HCT116 (cell line): ENCODE measurements around the gene PKP3. TPM values are rescaled to one million over a fixed set of nuclear protein-coding genes. Genes with fewer than 3 reads are reported as not detected.

Experiments
- ATAC-seq: fragments of 200-7000 bp; cut with Tn5 transposase; 2 replicates; pipeline ENCODE4 v1.9.1; 2020; ENCODE audit warnings: mild to moderate bottlenecking, moderate library complexity
- BruUV-seq: library from RNA; stranded (reverse); fragments of 400-500 nt; replicated peaks from 2 replicates; lab custom pipeline; 2021; lab: Mats Ljungman, UMichigan
- CTCF ChIA-PET: fragments of 300-600 bp; sonication (Branson Sonifier 250); formaldehyde crosslinking; loops from one replicate; lab custom pipeline; 2021; ENCODE audit warnings: antibody characterized with exemption; lab: Charles Lee
- POLR2A ChIA-PET: fragments of 300-600, 350-600 bp; sonication (Branson Sonifier 250); formaldehyde crosslinking; loops from one replicate; lab custom pipeline; 2021; ENCODE audit warnings: antibody characterized with exemption; lab: Charles Lee
- RAD21 ChIA-PET, 2 experiments: fragments of 300-600 bp; sonication (Branson Sonifier 250); formaldehyde crosslinking; loops; one replicate each; lab custom pipeline; 2023; ENCODE audit warnings: low total read pairs in 2 of 2; ENCODE audit not compliant: uncharacterized antibody in 2 of 2, unreplicated experiment in 2 of 2, low non-redundant PET in 1 of 2; lab: Charles Lee
- DNase-seq: peaks from one replicate; pipeline ENCODE4 v3.0.0-alpha.2; 2010; ENCODE audit warnings: low read depth, low spot score
- H2AFZ ChIP-seq: fragments of 200-600 bp; shearing (Covaris generic), sonication (generic); 2 replicates; pipeline ENCODE4 v1.6.1; 2017; ENCODE audit warnings: low read depth, mixed run types, mixed read lengths, antibody characterized with exemption, low read length; ENCODE audit not compliant: poor library complexity, severe bottlenecking
- H3K27ac ChIP-seq: 2 replicates; pipeline ENCODE4 v1.5.1; 2012; ENCODE audit warnings: low read depth, low read length
- H3K27me3 ChIP-seq: fragments of 200-600 bp; sonication (generic); 2 replicates; pipeline ENCODE4 v1.6.1; 2016; ENCODE audit warnings: mixed run types, low read length, mixed read lengths; ENCODE audit not compliant: insufficient read depth
- H3K36me3 ChIP-seq, 2 experiments: fragments of 200-500 bp in 1 of 2; fragments of 200-600 bp in 1 of 2; sonication (Bioruptor generic) in 1 of 2; sonication (generic) in 1 of 2; 2 replicates each; pipeline versions ENCODE4 v1.5.1 to v1.6.1; 2014 to 2016; ENCODE audit warnings: low read length in 2 of 2, inconsistent platforms in 1 of 2, mixed read lengths in 1 of 2, mixed run types in 1 of 2; ENCODE audit not compliant: insufficient read depth in 2 of 2, control insufficient read depth in 1 of 2
- H3K4me1 ChIP-seq, 2 experiments: fragments of 200-600 bp in 1 of 2; sonication (generic) in 1 of 2; 2 replicates each; pipeline versions ENCODE4 v1.5.1 to v1.6.1; 2012 to 2017; ENCODE audit warnings: low read length in 2 of 2, inconsistent platforms in 1 of 2, mild to moderate bottlenecking in 1 of 2, mixed read lengths in 1 of 2, mixed run types in 1 of 2, moderate library complexity in 1 of 2; ENCODE audit not compliant: insufficient read depth in 2 of 2, control insufficient read depth in 1 of 2
- H3K4me2 ChIP-seq: fragments of 200-600 bp; sonication (generic); 2 replicates; pipeline ENCODE4 v1.6.1; 2017; ENCODE audit warnings: mixed run types, low read length, mixed read lengths
- H3K4me3 ChIP-seq, 2 experiments: fragments of 200-600 bp in 1 of 2; sonication (generic) in 1 of 2; replicated peaks in 1 of 2; 2 replicates each; pipeline ENCODE4 v1.5.1; 2011 to 2016; ENCODE audit warnings: low read length in 2 of 2, control low read depth in 1 of 2, low read depth in 1 of 2, mild to moderate bottlenecking in 1 of 2, mixed read lengths in 1 of 2, mixed run types in 1 of 2
- H3K79me2 ChIP-seq: fragments of 200-600 bp; sonication (generic); 2 replicates; pipeline ENCODE4 v1.6.1; 2017; ENCODE audit warnings: mild to moderate bottlenecking, mixed run types, low read length, moderate library complexity, mixed read lengths; ENCODE audit not compliant: insufficient read depth
- H3K9ac ChIP-seq: fragments of 200-600 bp; sonication (generic); 2 replicates; pipeline ENCODE4 v1.6.1; 2016; ENCODE audit warnings: low read length, mixed read lengths
- H3K9me2 ChIP-seq: fragments of 200-600 bp; sonication (generic), shearing (Covaris generic); 2 replicates; pipeline ENCODE4 v1.6.1; 2017; ENCODE audit warnings: mixed run types, mild to moderate bottlenecking, moderate library complexity; ENCODE audit not compliant: insufficient read depth
- H3K9me3 ChIP-seq, 2 experiments: fragments of 200-500 bp in 1 of 2; fragments of 200-600 bp in 1 of 2; sonication (Bioruptor generic) in 1 of 2; sonication (generic) in 1 of 2; 2 replicates each; pipeline ENCODE4 v1.6.1; 2014 to 2017; ENCODE audit warnings: low read length in 2 of 2, mixed read lengths in 2 of 2, inconsistent platforms in 1 of 2, low read depth in 1 of 2, mild to moderate bottlenecking in 1 of 2, mixed run types in 1 of 2, moderate library complexity in 1 of 2; ENCODE audit not compliant: control insufficient read depth in 1 of 2, insufficient read depth in 1 of 2
- H4K20me1 ChIP-seq: fragments of 200-600 bp; sonication (generic), shearing (Covaris generic); 2 replicates; pipeline ENCODE4 v1.6.1; 2017; ENCODE audit warnings: mixed run types, mild to moderate bottlenecking, moderate library complexity; ENCODE audit not compliant: insufficient read depth
- CEBPB ChIP-seq: IDR thresholded peaks from 2 replicates; pipeline ENCODE4 v1.6.1; 2012; ENCODE audit warnings: low read depth
- EGR1 ChIP-seq: IDR thresholded peaks from 2 replicates; pipeline ENCODE4 v1.6.1; 2012; ENCODE audit warnings: low read depth
- ELF1 ChIP-seq: IDR thresholded peaks from 2 replicates; pipeline ENCODE4 v1.6.1; 2012; ENCODE audit warnings: low read depth, borderline replicate concordance
- EZH2 ChIP-seq: fragments of 200-600 bp; sonication (generic); IDR thresholded peaks from 2 replicates; pipeline ENCODE4 v1.6.1; 2017; ENCODE audit warnings: antibody characterized with exemption, mixed run types
- EZH2phosphoT487 ChIP-seq: fragments of 200-600 bp; IDR thresholded peaks from 2 replicates; pipeline ENCODE4 v1.6.1; 2018; ENCODE audit warnings: antibody characterized with exemption, borderline replicate concordance
- POLR2A ChIP-seq: IDR thresholded peaks from 2 replicates; pipeline ENCODE4 v1.7.0; 2011; ENCODE audit warnings: borderline replicate concordance; ENCODE audit not compliant: insufficient read depth, insufficient read length; ENCODE audit errors: extremely low read depth
- POLR2AphosphoS5 ChIP-seq: IDR thresholded peaks from 2 replicates; pipeline ENCODE4 v1.6.1; 2011; ENCODE audit warnings: mild to moderate bottlenecking, low read depth, low read length, moderate library complexity
- RAD21 ChIP-seq: IDR thresholded peaks from 2 replicates; pipeline ENCODE4 v1.6.1; 2012; ENCODE audit warnings: low read depth, mild to moderate bottlenecking
- SRF ChIP-seq: IDR thresholded peaks from 2 replicates; pipeline ENCODE4 v1.6.1; 2012; ENCODE audit warnings: low read depth
- TCF7L2 ChIP-seq: IDR thresholded peaks from 2 replicates; pipeline ENCODE4 v1.7.0; 2011; ENCODE audit warnings: borderline replicate concordance, inconsistent platforms; ENCODE audit not compliant: insufficient read depth, insufficient read length; ENCODE audit errors: extremely low read depth
- ZFX ChIP-seq: fragments of 450-650 bp; IDR thresholded peaks from 2 replicates; pipeline ENCODE4 v1.6.1; 2017
- ZNF274 ChIP-seq: fragments of 200-500 bp; sonication (Bioruptor generic); IDR thresholded peaks from 2 replicates; pipeline ENCODE4 v1.6.1; 2014; ENCODE audit warnings: mild to moderate bottlenecking, low read depth, low read length, inconsistent platforms
- intact Hi-C: fragments of 100-400 bp; cut with micrococcal nuclease; formaldehyde crosslinking; loops from 2 replicates; pipeline ENCODE4 v1.10.0; 2022
- total RNA-seq: library from RNA; stranded (reverse); gene quantifications from one replicate; pipeline ENCODE4 v1.2.1, GENCODE V29; 2021; ENCODE audit not compliant: unreplicated experiment
- TF ChIP-seq, protein P1 (sequence below): IDR thresholded peaks from 2 replicates; pipeline ENCODE4 v1.6.1; 2012
- TF ChIP-seq, protein P2 (sequence below): IDR thresholded peaks from 2 replicates; pipeline ENCODE4 v1.6.1; 2012; ENCODE audit warnings: low read depth
- TF ChIP-seq, protein P3 (sequence below): IDR thresholded peaks from 2 replicates; pipeline ENCODE4 v1.6.1; 2012
- TF ChIP-seq, protein P4 (sequence below), 3 experiments: fragments of 200-600 bp in 1 of 3; sonication (generic) in 1 of 3; IDR thresholded peaks in 2 of 3; conservative IDR thresholded peaks in 1 of 3; 2 replicates each; pipeline ENCODE4 v1.5.1; 2012 to 2017; ENCODE audit warnings: low read depth in 2 of 3, low read length in 2 of 3, antibody characterized with exemption in 1 of 3, borderline replicate concordance in 1 of 3, control low read depth in 1 of 3, mild to moderate bottlenecking in 1 of 3, mixed read lengths in 1 of 3, mixed run types in 1 of 3, moderate library complexity in 1 of 3; ENCODE audit not compliant: insufficient read depth in 1 of 3

The PKP3 gene
- total RNA-seq, 1 experiment from 2014 or later = 157 TPM

DNA sequence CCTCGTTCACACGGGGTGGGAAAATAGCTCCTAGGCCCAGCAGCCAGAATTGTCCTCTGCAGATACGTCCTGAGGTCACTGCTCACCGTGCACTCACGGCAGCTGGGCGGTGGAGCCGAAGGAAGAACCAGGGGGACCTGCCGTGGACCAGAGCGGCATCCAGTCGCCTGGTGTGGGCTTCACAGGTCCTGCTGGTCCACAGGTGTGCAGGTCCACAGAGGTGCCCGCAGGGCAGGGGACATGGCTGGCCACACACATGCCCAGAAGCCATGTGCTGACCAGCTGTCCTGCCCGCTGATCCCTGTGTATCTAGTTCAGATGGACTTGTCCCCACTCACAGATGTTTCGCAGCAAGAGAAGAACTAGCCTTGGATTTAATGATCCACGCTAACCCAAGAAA is 10.6 kb upstream of the PKP3 start:
- intact Hi-C loops = no loop called here
- no peaks in the 10 kb centered on the region for H3K9me2 ChIP-seq

More for the DNA sequence above, 10.6 kb upstream of the PKP3 start:
- no peak for TF ChIP-seq POLR2A
- TF ChIP-seq, protein P1, sequence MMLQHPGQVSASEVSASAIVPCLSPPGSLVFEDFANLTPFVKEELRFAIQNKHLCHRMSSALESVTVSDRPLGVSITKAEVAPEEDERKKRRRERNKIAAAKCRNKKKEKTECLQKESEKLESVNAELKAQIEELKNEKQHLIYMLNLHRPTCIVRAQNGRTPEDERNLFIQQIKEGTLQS = no peak
- no peak for TF ChIP-seq TCF7L2
- TF ChIP-seq EZH2 = no peak
- TF ChIP-seq CEBPB = no peak
- TF ChIP-seq POLR2AphosphoS5 = no peak
- no peak for TF ChIP-seq ZFX
- TF ChIP-seq SRF = no peak
- no peak for TF ChIP-seq EGR1
- no peak for TF ChIP-seq EZH2phosphoT487
- TF ChIP-seq ZNF274 = no peak
- TF ChIP-seq ELF1 = no peak
- no peak for TF ChIP-seq RAD21
- TF ChIP-seq, protein P2, sequence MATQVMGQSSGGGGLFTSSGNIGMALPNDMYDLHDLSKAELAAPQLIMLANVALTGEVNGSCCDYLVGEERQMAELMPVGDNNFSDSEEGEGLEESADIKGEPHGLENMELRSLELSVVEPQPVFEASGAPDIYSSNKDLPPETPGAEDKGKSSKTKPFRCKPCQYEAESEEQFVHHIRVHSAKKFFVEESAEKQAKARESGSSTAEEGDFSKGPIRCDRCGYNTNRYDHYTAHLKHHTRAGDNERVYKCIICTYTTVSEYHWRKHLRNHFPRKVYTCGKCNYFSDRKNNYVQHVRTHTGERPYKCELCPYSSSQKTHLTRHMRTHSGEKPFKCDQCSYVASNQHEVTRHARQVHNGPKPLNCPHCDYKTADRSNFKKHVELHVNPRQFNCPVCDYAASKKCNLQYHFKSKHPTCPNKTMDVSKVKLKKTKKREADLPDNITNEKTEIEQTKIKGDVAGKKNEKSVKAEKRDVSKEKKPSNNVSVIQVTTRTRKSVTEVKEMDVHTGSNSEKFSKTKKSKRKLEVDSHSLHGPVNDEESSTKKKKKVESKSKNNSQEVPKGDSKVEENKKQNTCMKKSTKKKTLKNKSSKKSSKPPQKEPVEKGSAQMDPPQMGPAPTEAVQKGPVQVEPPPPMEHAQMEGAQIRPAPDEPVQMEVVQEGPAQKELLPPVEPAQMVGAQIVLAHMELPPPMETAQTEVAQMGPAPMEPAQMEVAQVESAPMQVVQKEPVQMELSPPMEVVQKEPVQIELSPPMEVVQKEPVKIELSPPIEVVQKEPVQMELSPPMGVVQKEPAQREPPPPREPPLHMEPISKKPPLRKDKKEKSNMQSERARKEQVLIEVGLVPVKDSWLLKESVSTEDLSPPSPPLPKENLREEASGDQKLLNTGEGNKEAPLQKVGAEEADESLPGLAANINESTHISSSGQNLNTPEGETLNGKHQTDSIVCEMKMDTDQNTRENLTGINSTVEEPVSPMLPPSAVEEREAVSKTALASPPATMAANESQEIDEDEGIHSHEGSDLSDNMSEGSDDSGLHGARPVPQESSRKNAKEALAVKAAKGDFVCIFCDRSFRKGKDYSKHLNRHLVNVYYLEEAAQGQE = no peak
- TF ChIP-seq, protein P3, sequence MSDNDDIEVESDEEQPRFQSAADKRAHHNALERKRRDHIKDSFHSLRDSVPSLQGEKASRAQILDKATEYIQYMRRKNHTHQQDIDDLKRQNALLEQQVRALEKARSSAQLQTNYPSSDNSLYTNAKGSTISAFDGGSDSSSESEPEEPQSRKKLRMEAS = no peak
- TF ChIP-seq, protein P4, sequence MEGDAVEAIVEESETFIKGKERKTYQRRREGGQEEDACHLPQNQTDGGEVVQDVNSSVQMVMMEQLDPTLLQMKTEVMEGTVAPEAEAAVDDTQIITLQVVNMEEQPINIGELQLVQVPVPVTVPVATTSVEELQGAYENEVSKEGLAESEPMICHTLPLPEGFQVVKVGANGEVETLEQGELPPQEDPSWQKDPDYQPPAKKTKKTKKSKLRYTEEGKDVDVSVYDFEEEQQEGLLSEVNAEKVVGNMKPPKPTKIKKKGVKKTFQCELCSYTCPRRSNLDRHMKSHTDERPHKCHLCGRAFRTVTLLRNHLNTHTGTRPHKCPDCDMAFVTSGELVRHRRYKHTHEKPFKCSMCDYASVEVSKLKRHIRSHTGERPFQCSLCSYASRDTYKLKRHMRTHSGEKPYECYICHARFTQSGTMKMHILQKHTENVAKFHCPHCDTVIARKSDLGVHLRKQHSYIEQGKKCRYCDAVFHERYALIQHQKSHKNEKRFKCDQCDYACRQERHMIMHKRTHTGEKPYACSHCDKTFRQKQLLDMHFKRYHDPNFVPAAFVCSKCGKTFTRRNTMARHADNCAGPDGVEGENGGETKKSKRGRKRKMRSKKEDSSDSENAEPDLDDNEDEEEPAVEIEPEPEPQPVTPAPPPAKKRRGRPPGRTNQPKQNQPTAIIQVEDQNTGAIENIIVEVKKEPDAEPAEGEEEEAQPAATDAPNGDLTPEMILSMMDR (IDR thresholded peaks at IDR 0.05 in 2 of 3, conservative IDR thresholded peaks at IDR 0.05 in 1 of 3; ENCODE audit: borderline replicate concordance in 1 of 3, insufficient read depth in 1 of 3, low read depth in 2 of 3, low read length in 2 of 3) = no peak
- H3K4me2 ChIP-seq = no peak overlapping the region
- no peaks in the 10 kb centered on the region for H3K4me1 ChIP-seq
- H2AFZ ChIP-seq = no peak overlapping the region
- no peak overlapping the region for H3K4me3 ChIP-seq
- ChIA-PET POLR2A (no interaction called here), CTCF (no interaction called here), RAD21 (no interaction called here)
- no peak overlapping the region for H3K9ac ChIP-seq
- no TSS peak for BruUV-seq
- no peak overlapping the region for H3K27ac ChIP-seq
- no peaks in the 10 kb centered on the region for H4K20me1 ChIP-seq
- no peaks in the 10 kb centered on the region for H3K36me3 ChIP-seq
- H3K79me2 ChIP-seq = no peaks in the 10 kb centered on the region
- no peaks in the 10 kb centered on the region for H3K27me3 ChIP-seq
- no peak for ATAC-seq
- H3K9me3 ChIP-seq = no peaks in the 10 kb centered on the region; a peak in 1 of 4 replicates
- DNase-seq = no peak
